Activated T-cell treated with anti-CD3 and anti-CD28 coated beads for 24 hours (primary cell): ENCODE data around the gene LRRFIP1.
A peak's percentile ranks its signal among the peaks of the same experiment; 100 is the strongest.
"Not testable (repeated sequence)": the region's sequence is repeated elsewhere in the genome, so short reads cannot be mapped to it uniquely, and the experiment has no call there.

Source experiments
- DNase-seq: peaks from one replicate; pipeline ENCODE4 v3.0.0-alpha.2; 2020; ENCODE audit warnings: low read depth

LRRFIP1 gene

GRCh38 chr2:237746302-237747080, 119.1 kb downstream of the LRRFIP1 start:
- no peak for DNase-seq

GRCh38 chr2:237747189-237747588, 119.8 kb downstream of the LRRFIP1 start:
- DNase-seq: no peak

- no peak for DNase-seq
These were observed 121.6 kb downstream of the LRRFIP1 start for GRCh38 chr2:237749002-237749401.

GRCh38 chr2:237749961-237750360, 122.6 kb downstream of the LRRFIP1 start:
- DNase-seq: no peak

GRCh38 chr2:237750441-237750840, 123.1 kb downstream of the LRRFIP1 start:
- DNase-seq: not testable (repeated sequence)

GRCh38 chr2:237752761-237753165, 125.4 kb downstream of the LRRFIP1 start:
- DNase-seq: no peak

- no peak for DNase-seq
These were observed 126.8 kb downstream of the LRRFIP1 start for GRCh38 chr2:237754182-237754581.

- DNase-seq: no peak
These were observed 127.3 kb downstream of the LRRFIP1 start for GRCh38 chr2:237754626-237755248.

- DNase-seq: no peak
These were observed 130.2 kb downstream of the LRRFIP1 start for GRCh38 chr2:237757616-237758015.

GRCh38 chr2:237758185-237758584, 130.8 kb downstream of the LRRFIP1 start:
- DNase-seq: no peak

GRCh38 chr2:237759176-237759575, 131.8 kb downstream of the LRRFIP1 start:
- DNase-seq: no peak

GRCh38 chr2:237760506-237761502, 133.4 kb downstream of the LRRFIP1 start:
- DNase-seq: no peak

GRCh38 chr2:237762291-237763182, 135.2 kb downstream of the LRRFIP1 start:
- not testable (repeated sequence) for DNase-seq

GRCh38 chr2:237763812-237764211, 136.4 kb downstream of the LRRFIP1 start:
- no peak for DNase-seq

GRCh38 chr2:237765122-237765521, 137.7 kb downstream of the LRRFIP1 start:
- DNase-seq: not testable (repeated sequence)

- no peak for DNase-seq
These were observed 138.5 kb downstream of the LRRFIP1 start for GRCh38 chr2:237765875-237766274.

GRCh38 chr2:237766340-237766739, 139.0 kb downstream of the LRRFIP1 start:
- no peak for DNase-seq

GRCh38 chr2:237772513-237772912, 145.1 kb downstream of the LRRFIP1 start:
- no peak for DNase-seq

GRCh38 chr2:237773826-237774225, 146.4 kb downstream of the LRRFIP1 start:
- no peak for DNase-seq

- peak; percentile 23 for DNase-seq
These were observed 147.6 kb downstream of the LRRFIP1 start for GRCh38 chr2:237774811-237775553.

GRCh38 chr2:237779521-237779920, 152.1 kb downstream of the LRRFIP1 start:
- no peak for DNase-seq
